T1000 (cell line): ENCODE data around the gene CACNA2D2.

Experiments used
- DNase-seq: peaks from one replicate; lab custom pipeline; 2025; ENCODE audit warnings: mixed read lengths; lab: John Stamatoyannopoulos, UW

CACNA2D2 gene

DNA sequence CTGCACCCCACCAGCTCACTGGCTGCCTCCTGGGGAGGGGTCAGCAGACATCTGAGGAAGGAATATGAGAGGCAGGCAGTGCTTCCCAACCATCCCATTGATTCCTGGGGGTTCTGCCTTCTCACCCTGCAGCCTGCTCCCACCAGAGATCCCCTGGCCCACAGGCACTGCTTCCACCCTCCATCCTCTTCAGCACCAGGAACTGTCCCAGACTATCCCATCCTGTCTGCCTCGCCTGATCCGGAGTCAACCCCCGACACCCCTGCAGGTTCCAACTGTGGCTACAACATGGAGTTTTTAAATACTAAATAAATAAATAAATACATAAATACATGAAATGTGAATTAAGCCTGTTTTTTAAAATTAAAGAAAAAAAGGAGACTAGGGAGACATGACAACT lies 43.6 kb downstream of the CACNA2D2 start:
- no peak for DNase-seq

DNA sequence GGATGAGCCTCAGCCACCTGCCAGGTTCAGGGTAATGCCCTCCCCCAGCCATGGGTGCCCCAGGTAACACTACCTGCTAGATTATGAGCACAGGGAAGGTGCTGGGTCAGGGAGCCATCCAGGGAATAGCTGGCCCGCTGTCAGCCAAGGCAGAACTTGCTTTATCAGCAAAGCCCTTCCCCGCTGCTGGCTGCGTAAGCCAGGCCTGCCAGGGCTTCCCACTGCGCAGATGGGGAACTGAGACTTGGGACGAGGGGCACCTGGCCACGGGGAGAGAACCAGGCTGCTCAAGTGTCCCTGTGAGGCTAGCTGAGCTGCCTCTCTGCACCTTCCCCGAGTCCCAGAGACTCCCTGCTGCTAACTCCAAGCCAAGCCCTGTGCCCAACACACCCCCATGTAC lies 45.4 kb downstream of the CACNA2D2 start:
- DNase-seq, result no peak

DNA sequence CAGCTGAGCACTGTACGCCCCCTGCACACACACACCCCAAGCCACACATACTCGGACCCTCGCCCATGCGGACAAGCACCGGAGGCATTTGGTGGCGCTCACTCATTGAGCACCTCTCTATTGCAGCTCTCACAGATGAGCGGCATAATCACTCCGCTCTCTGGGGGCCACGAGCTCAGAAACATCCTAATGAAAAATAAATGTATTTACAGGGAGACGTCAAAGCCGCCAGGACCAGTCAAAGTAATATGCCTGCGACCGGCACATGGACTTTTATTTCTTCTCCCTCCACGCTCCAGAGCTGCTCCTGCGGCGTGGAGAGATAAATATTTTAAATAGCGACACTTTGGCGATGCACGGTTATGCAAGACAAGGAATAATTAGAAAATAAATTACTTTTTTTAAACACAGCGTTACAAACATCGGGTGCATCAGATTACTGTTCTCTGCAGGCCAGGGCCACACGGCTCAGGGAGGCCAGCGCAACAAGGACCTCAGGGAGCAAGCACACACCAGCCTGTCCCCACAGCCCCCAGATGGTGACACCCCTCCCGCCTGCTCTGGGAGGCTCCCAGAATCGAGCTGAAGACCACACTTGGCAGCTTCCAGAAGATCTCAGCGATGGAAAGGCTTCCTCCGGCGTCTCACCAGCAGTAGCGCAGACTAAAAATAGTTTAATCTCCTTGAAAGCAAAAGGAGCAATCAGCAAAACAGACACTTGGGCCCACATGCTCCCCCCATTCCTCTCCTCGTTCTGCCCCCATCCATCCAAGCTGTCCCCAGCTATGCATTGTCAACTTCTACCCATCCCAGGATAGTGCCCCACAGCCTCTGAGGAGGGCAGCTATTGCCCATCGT lies 48.0 kb downstream of the CACNA2D2 start:
- DNase-seq, result no peak

DNA sequence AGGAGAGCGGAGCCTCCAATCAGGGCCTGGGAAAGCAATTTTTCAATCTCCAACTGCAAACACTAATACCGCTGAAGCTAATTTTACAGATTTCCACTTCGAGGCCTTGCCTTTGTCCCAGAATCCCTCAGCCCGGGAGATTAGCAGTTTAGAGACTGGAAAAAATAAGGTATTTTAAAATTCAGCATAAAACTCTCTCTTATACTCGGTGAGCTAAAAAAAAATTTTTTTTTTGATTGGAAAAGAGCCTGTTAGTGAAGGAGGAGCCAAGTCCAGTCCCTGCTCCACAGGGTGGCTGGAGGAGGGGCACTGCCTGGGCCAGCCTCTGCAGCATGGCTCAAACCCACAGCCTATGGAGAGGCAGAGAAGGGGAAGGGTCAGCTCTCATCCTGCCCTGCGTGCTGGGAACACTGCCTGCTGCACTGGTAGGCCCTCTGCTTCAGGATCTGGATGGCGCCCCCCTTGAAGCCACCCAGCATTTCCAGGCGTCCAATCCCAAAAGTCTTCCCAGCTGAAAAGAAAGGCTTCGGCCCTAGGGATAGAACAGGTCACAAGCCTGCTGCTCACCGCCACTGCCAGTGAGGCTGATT lies 48.9 kb downstream of the CACNA2D2 start:
- no peak for DNase-seq

DNA sequence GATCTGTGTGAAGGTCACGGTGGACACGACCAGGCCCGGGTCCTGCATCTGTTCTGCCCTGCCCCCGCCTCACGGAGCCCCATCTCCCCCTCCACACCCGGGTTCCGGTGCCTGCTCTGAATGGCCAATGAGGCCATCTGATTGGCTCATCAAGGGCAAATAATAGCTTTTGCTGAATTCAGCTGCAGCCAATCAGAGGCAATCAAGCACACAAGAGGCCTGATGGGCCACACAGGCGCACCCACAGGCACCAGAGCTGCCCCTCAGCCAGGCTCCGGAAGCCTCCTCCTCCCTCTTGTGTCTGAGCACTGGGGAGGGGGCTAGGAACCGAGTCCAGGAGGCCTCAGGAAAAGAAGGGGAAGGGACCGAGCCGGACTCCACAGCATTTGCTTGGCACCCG lies 49.5 kb downstream of the CACNA2D2 start:
- no peak for DNase-seq

DNA sequence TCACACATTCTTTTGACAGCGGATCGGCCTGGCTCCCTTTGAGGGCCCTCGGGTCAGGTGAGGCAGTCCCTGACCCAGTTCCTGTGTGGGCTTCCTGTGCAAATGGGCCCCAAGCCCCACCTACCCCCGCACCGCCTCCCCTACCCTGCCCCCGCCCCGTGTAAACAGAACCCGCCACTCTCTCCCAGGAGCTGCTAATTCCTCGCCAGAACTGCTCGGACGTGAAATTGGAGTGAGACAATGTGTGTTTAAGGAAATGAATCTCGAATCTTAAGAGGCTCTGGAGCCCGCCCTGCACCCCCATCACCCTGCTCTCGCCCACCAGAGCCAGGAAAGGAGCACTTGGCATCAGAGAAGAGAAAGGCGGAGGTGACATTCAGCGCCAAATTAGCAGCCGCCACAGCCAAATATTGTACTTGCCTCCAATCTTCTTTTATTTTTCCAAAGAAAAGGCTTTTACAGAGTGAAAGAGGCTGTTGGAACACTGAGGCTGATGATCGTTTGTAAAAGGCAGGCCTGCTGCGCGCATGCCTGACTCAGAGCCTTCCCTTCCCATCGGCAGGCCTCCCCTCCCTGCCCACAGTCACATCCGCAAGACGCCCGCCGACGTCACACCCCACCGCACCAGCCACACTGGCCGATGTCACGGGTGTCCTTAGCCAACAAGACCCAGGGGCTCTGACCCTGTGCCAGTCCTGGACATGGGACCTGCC lies 53.1 kb downstream of the CACNA2D2 start:
- no peak for DNase-seq

DNA sequence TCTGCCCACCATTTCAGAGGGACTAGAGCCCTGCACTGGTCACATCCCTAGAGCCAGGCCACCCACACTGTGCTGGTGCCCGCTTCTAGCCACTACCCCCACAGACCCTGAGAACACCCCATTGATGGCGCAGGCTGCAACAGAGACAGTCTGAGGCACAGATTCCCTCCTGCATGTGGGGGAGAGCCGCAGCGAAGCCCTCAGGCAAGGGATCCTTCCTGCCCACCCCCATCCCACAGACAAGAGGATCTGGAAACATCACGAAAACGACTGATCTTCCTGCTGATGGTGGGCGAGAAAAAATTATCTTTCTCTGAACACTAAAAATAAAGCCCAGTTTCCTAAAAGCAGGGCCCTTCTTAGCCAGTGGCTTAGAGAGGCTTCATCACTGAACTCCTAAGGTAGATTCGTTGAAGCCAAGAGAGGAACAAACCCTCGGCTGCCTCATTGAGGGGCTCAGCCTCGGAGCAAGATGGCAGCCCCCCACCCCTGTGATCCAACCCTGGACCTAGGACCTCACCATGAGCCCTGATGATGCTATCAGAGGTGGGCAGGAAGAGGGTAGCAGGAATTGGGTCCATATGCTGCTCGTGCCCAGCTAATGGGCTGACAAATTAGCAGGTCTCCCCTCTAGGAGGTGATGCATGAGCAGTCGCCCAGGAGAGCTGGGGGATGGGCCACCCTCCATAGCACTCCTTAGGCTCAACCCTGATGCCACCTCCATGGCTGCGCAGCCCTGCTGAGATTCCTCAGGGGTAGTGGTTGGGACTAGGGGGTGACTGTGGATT lies 54.5 kb downstream of the CACNA2D2 start:
- no peak for DNase-seq

- DNase-seq, result no peak
These were observed 56.1 kb downstream of the CACNA2D2 start for GRCh38 chr3:50447290-50447840.

- DNase-seq, result no peak
These were observed 57.5 kb downstream of the CACNA2D2 start for GRCh38 chr3:50445919-50446318.

DNA sequence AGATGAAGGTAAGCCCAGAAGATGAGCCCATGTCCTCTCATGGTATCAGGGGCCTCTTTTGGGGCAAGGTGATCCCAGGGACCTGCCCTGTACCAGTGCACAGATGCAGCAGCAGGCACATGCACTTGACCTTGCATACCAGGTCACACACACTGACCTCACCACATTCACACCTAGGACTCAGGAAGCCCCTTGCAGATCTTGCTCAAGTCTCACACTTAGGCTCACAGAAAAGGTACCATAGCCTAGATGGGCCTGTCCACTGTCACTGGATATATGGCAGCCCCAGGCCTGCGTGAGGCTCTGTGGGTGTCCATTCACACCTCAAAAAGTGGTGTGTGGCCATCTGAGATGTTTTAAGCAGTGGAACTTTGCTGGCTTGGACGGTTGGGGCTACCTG lies 58.7 kb downstream of the CACNA2D2 start:
- DNase-seq, result no peak

DNA sequence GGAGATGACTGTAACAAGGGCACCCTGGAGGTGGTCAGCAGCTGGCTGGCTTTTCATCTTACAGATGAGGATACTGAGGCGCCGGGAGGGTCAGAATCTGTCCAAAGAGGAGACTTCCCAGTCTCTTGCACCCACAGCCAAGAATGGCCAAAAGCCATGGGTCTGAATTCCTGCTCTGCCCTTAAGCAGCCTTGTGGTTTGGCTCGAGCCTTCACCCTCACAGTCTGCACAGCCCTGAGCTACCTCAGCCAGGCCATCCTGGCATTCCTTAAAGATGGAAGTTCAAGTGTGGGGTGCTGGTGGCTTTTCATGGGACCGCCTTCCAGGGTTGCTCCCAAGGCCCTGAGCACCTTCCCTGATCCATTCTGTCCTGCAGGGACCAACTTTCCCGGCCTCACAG lies 59.2 kb downstream of the CACNA2D2 start:
- no peak for DNase-seq

DNA sequence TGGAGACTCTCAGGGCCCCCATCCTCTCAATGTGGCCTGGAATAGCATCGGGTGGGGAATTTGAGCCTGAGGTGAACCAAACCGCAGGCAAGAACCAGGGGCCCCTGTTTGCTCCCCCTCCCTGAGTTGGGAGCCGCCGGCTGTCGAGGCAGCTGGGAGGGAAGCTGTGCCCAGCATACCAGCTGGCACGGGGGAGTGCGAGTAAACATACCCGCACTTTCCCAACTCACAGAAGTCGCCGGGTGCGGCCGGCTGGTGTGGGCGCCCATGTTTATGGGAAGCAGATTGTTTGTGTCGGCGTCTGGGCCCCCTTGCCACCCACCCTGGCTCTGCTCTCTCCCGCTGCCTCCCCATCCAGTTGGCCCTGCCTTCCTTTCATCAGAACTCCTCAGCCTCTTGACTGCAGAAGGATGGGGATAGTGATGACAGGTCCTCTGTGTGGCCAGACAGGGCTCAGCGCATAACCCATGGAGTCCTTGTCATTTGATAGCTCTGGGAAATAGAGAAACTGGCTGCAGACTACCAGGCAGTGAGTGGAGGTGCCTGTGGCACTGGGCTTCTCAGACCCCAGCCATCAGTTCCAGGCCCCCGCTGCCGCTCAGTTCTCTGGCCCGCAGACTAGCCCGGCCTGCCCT lies 60.4 kb downstream of the CACNA2D2 start:
- DNase-seq, result no peak

DNA sequence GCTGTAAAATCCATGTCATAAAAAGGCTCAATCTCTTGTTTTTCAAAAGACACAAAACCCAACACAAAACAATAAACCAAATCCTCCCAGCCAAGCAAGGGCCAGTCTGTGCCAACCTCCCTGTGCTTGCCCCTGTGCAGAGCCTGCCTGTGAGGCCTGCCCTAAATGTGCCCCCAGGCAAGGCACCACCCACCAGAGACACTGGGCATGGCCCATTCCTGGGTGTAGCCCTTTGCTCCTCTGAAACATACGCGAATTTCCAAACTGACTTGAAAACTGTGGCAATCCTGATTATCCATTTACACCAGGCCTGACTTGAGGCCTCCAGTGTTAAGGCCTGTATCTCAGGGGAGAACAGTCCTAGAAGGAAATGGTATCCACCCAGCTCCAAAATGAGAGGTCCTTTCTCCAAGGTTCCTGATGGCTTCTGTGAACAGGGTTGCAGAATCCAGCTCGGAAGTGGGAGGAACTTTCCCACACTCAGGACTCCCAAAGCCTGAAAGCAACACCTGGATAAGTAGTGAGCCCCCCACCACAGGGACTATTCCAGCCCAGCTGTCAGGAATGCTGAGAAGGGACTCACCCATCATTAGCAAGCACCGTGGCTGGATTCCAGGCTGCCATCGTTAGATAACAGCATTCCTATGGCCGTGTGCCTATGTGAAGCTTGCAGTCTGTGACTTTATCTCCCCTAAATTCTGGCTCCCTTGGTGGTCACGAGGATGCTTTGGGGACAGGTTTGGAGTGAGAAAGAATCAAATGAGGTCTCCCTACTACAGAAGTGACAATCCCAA lies 61.8 kb downstream of the CACNA2D2 start:
- DNase-seq, result no peak

- DNase-seq, result no peak
These were observed 67.2 kb downstream of the CACNA2D2 start for GRCh38 chr3:50436114-50436674.

DNA sequence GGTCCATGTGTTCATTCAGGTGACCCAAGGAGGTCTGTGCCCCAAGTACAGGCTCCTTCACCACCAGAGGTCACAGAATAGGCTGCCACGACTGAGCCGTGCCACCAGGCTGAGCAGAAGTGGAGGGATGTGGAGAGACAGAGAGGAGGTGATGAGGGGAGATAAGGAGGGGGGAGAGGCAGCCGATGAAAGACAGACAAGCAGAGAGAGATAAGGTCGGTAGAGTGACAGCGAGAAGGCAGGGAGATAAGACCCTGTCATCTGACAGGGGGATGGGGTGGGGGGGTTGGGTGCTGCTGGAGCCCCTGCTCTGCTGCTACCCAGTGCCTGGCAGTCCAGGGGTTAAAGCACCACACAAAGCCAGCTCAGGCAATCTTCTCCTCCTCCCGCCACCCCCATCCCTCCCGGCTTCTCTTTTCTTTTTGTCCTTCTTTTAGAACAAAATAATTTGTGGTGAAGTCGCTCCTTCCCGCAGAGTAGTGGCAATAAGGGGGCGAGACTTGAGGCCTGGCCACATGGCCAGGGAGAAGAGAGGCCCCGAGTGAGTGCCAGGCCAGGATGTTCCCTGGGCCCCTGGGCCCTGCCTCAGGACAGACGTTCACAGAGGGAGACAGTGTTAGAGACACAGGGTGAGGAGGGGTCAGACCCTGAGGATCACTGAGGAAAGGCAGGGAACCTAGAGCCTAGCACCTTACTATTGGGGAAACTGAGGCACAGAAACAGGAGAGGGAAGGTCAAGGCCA lies 67.9 kb downstream of the CACNA2D2 start:
- DNase-seq, result no peak

DNA sequence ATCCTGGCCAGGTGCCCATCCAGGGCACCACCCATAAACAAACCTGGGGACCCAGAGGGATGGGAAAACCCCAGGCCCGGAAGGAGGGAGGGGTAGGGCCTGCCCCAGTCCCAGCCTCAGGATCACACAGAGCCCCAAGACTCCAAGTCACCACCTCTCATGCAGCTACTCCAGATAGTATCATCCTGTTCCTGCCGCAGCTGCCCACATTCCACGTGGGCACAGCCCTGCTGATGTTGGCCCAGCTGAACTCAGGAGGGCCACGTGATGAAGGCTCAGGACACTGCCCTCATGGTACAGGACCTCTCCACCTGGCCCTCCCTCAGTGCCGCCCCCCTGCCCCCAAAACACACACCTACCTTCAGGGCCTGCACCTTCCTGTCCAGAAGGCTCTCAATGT lies 69.5 kb downstream of the CACNA2D2 start:
- DNase-seq, result no peak

GRCh38 chr3:50430950-50431435 lies 72.4 kb downstream of the CACNA2D2 start:
- DNase-seq, result no peak

DNA sequence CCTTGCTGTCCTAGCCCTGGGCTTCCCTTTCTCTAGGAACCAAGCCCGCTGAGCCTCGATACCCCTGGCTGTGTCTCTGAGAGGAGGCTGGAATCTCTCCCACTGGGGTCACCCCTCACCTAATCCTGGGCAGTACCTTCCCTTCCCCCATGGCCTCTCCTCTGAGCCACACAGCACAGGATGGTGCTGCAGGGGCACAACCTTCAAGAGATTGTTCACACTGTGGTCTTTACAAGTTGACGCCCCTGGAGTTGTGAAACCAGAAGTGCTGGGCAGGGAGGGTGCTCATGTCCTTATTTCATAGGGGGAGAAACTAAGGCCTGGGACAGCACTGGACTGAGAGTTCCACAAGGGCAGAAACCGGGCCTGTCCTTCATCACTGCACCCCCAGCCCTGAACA lies 73.2 kb downstream of the CACNA2D2 start:
- no peak for DNase-seq

GRCh38 chr3:50428007-50428633 lies 75.3 kb downstream of the CACNA2D2 start:
- DNase-seq, result no peak
